Sciatic nerve (tissue), 2 donors: ENCODE data around the gene ASPSCR1. TPM values are rescaled to one million over a fixed set of nuclear protein-coding genes. Genes with fewer than 3 reads are reported as not detected.
A peak's percentile ranks its signal among the peaks of the same experiment; 100 is the strongest.

Source experiments
- ATAC-seq: fragments of 200-7000 bp; cut with Tn5 transposase; one replicate; pipeline ENCODE4 v1.9.1; 2020; ENCODE audit warnings: mild to moderate bottlenecking, moderate library complexity
- DNase-seq: peaks from one replicate; pipeline ENCODE4 v3.0.0-alpha.2; 2020; ENCODE audit warnings: low spot score
- intact Hi-C: fragments of 100-400 bp; cut with DNase I; formaldehyde crosslinking; loops from one replicate; pipeline ENCODE4 v1.14.2; 2022
- total RNA-seq: library from RNA; stranded (reverse); fragmentation: NEBNext Ultra II Directional; extraction: Animal tissue kit (Norgen Biotek cat#: 25700); gene quantifications from one replicate; pipeline ENCODE4 v1.2.1, GENCODE V29; 2021
- donor health status: DM: no; HTN: no; CAD: no.
- donor health status: DM: no; HTN: no; CAD: no.

Gene ASPSCR1
- 32.5 TPM for total RNA-seq

- intact Hi-C loops: no loop called here
Observed at GRCh38 chr17:81977211-81977808, at the start of gene ASPSCR1. ASPSCR1 (plus strand) TSS chr17:81977629; CDS start chr17:81977647, 18 bp downstream.

GRCh38 chr17:81927653-81928543 lies 49.5 kb upstream of the ASPSCR1 start, which contains the start of gene MAFG:
MAFG (minus strand) TSS chr17:81927735; CDS start chr17:81923185, 4,550 bp downstream.
- intact Hi-C loops: no loop called here
- ATAC-seq: peak; percentile 75
- peak; percentile 97 for DNase-seq

More at GRCh38 chr17:81977211-81977808, at the start of gene ASPSCR1:
- peak; percentile 95 for DNase-seq
- ATAC-seq: peak; percentile 96

GRCh38 chr17:81928544-81929252 lies 48.7 kb upstream of the ASPSCR1 start:
- intact Hi-C loops: no loop called here
- ATAC-seq (no peak), DNase-seq (no peak)

- DNase-seq: no peak
- intact Hi-C loops: no loop called here
- no peak for ATAC-seq
Observed at GRCh38 chr17:81929253-81930141, 47.9 kb upstream of the ASPSCR1 start.

- no peak for ATAC-seq
- DNase-seq: no peak
- intact Hi-C loops: no loop called here
Observed at GRCh38 chr17:81930142-81931125, 47.0 kb upstream of the ASPSCR1 start.

GRCh38 chr17:81931189-81931556 lies 46.3 kb upstream of the ASPSCR1 start:
- intact Hi-C loops: no loop called here
- DNase-seq (no peak), ATAC-seq (no peak)

- DNase-seq: no peak
- ATAC-seq: no peak
- intact Hi-C loops: no loop called here
Observed at GRCh38 chr17:81931557-81932332, 45.7 kb upstream of the ASPSCR1 start.

GRCh38 chr17:81932333-81932983 lies 45.0 kb upstream of the ASPSCR1 start:
- intact Hi-C loops: no loop called here
- ATAC-seq (no peak), DNase-seq (no peak)

GRCh38 chr17:81933178-81933699 lies 44.2 kb upstream of the ASPSCR1 start:
- DNase-seq (no peak), ATAC-seq (no peak)
- intact Hi-C loops: no loop called here

- DNase-seq (no peak), ATAC-seq (no peak)
- intact Hi-C loops: no loop called here
Observed at GRCh38 chr17:81934098-81934757, 43.2 kb upstream of the ASPSCR1 start.

GRCh38 chr17:81934850-81935708 lies 42.4 kb upstream of the ASPSCR1 start:
- no peak for DNase-seq
- ATAC-seq: no peak
- intact Hi-C loops: no loop called here

GRCh38 chr17:81935709-81936084 lies 41.7 kb upstream of the ASPSCR1 start:
- intact Hi-C loops: no loop called here
- no peak for DNase-seq
- ATAC-seq: no peak

GRCh38 chr17:81939218-81939617 lies 38.2 kb upstream of the ASPSCR1 start:
- DNase-seq (no peak), ATAC-seq (no peak)
- intact Hi-C loops: no loop called here

- intact Hi-C loops: no loop called here
- DNase-seq (no peak), ATAC-seq (peak; percentile 56)
Observed at GRCh38 chr17:81939881-81940385, 37.5 kb upstream of the ASPSCR1 start.
